Keratinocyte (primary cell): ENCODE measurements around the gene NAA80.

Experiments
- CTCF ChIP-seq, 3 experiments: IDR thresholded peaks in 1 of 3; conservative IDR thresholded peaks in 1 of 3; optimal IDR thresholded peaks in 1 of 3; 2 replicates in 2 of 3; 3 replicates in 1 of 3; pipeline versions ENCODE3 to v1.5.1; 2011; ENCODE audit warnings: low read length in 3 of 3, mild to moderate bottlenecking in 3 of 3, moderate library complexity in 2 of 3, control low read depth in 1 of 3, inconsistent platforms in 1 of 3; ENCODE audit not compliant: insufficient read depth in 2 of 3; ENCODE audit errors: extremely low read depth in 1 of 3
- EZH2 ChIP-seq: IDR thresholded peaks from one replicate; pipeline ENCODE4 v1.6.1; 2012; ENCODE audit warnings: inconsistent platforms, mild to moderate bottlenecking, low read length, moderate library complexity

DNA sequence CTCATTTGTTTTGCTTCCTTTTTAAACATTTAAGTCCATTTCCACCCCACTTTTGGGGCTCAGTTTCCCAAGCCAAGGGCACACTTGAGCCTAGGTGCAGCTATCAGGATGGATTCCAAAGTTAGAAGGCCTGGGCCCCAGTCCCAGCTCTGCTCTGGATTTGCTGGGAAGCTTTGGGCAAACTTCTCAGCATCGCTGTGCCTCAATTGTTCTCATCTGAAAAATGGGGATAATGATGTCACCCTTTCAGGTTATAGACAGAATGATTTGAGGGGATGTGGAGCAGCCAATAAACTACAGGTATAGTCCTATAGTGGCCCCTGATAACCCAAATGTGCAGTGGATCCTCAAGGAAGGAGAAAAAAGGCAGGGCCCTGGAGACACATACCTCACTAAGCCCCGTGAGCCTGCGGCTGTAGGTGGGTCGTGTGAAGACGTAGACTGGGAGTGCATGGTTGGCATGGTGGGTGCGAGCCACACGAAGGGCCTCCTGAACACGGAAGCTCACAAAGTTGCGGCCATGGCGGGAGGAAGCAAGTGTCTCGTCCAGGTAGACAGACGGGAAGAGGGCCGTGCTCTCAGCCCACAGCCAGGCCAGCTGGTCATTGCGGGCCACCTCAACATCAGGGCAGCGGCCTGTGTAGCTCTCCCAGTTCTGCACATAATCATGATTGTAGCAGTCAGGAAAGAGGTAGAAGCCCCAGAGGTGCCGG lies 20.1 kb upstream of the NAA80 start:
- TF ChIP-seq CTCF (optimal IDR thresholded peaks at IDR 0.05 in 1 of 3, IDR thresholded peaks at IDR 0.05 in 1 of 3, conservative IDR thresholded peaks at IDR 0.05 in 1 of 3; ENCODE audit: extremely low read depth in 1 of 3, insufficient read depth in 2 of 3, low read length in 3 of 3): no peak
- TF ChIP-seq EZH2: no peak
